ENCODE results near the gene ASIC3.

DNA sequence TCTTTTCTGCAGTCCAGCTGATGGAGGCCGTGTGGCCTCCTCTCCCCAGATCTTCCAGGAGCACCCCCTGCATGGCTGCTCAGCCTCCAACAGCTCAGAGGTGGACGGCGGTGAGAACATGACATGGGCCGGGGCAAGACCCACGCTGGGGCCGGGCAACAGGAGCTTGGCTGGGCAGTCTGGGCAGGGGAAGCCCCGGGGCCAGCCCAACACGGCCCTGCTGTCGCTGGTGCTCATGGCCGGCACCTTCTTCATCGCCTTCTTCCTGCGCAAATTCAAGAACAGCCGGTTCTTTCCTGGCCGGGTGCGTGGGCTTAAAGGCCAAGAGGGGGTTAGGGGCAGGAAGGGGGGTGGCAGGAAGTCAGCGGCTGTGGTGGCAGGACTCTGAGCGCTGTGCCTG, 25.7 kb downstream of the ASIC3 start:
- TF ChIP-seq CTCF (IDR thresholded peaks at IDR 0.05) (no peak), POLR2A (IDR thresholded peaks at IDR 0.05) (no peak)
